ENCODE measurements around the gene NRG3. TPM values are rescaled to one million over a fixed set of nuclear protein-coding genes. Genes with fewer than 3 reads are reported as not detected.

Gene NRG3
- total and polyA plus RNA-seq, 9 donors, result 0.04 to 4.5 (median 0.15) TPM; not detected in 2

- intact Hi-C loops (cut with DNase I), result no loop called here
- Histone ChIP-seq H3K27ac (no peak overlapping the region), H3K27me3 (no peaks in the 10 kb centered on the region), H3K36me3 (no peaks in the 10 kb centered on the region), H3K4me1 (ENCODE audit: insufficient read depth) (no peaks in the 10 kb centered on the region), H3K9me3 (no peaks in the 10 kb centered on the region), H3K4me3 (no peak overlapping the region)
- 71 to 78% (median 71%) methylated on average over 2 of the region's 2 CpGs for WGBS, 3 donors
- TF ChIP-seq EP300 (IDR thresholded peaks at IDR 0.05) (no peak), POLR2A (IDR thresholded peaks at IDR 0.05) (no peak), CTCF (IDR thresholded peaks at IDR 0.05) (no peak)
- DNase-seq, result no peak
Observed at GRCh38 chr10:82497439-82497838, 622.4 kb downstream of the NRG3 start.

- no peak for DNase-seq
- Histone ChIP-seq H3K27ac (no peak overlapping the region), H3K9me3 (no peaks in the 10 kb centered on the region), H3K27me3 (no peaks in the 10 kb centered on the region), H3K4me1 (ENCODE audit: insufficient read depth) (no peaks in the 10 kb centered on the region), H3K4me3 (no peak overlapping the region), H3K36me3 (no peaks in the 10 kb centered on the region)
- TF ChIP-seq EP300 (IDR thresholded peaks at IDR 0.05), result no peak
- TF ChIP-seq POLR2A (IDR thresholded peaks at IDR 0.05), result no peak
- no peak for TF ChIP-seq CTCF (IDR thresholded peaks at IDR 0.05)
- intact Hi-C loops (cut with DNase I), result no loop called here
Observed at GRCh38 chr10:82498976-82499375, 624.0 kb downstream of the NRG3 start.

GRCh38 chr10:82505009-82505408, 630.0 kb downstream of the NRG3 start:
- no peaks in the 10 kb centered on the region for H3K9me3 ChIP-seq
- H3K36me3 ChIP-seq, result no peaks in the 10 kb centered on the region
- H3K4me3 ChIP-seq, result no peak overlapping the region
- no peak for DNase-seq
- no peak overlapping the region for H3K27ac ChIP-seq
- TF ChIP-seq EP300 (IDR thresholded peaks at IDR 0.05), result no peak
- no peak for TF ChIP-seq CTCF (IDR thresholded peaks at IDR 0.05)
- TF ChIP-seq POLR2A (IDR thresholded peaks at IDR 0.05), result no peak
- intact Hi-C loops (cut with DNase I), result no loop called here
- WGBS, 3 donors, result 57 to 59% (median 58%) methylated on average over 3 of the region's 3 CpGs
- H3K4me1 ChIP-seq (ENCODE audit: insufficient read depth), result no peaks in the 10 kb centered on the region
- H3K27me3 ChIP-seq, result no peaks in the 10 kb centered on the region

DNA sequence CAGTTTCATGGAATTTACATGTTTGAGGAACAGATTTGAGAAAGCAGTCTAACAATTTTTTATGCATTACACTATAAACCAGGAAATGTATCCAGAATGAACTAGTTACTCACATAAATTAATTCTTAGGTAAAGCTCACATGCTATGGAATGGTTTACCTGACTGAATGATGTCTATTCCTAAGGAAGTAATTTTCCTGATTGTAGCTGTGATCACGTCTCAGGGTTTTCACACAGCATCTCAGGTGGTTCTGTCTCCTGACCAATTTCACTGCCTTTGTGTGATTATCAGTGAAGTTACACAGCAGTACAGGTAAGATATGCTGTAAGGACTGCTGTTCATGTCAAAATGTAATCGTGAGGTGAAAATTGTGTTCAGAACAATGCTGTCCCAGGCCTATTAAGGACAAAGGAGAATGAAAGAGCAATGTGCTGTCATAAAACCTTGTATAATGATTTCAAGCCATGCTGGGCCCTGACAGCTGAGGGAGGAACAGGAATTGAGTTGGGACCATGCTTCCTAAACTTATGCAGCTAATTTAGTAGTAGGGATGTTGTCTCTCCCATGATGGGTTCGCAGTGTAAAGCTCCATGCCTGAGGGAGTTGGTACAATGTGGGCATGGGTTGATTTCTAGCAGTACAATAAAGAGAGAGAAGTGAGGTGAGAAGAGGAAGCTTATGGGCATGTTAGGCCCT, 631.8 kb downstream of the NRG3 start:
- Histone ChIP-seq H3K27me3 (no peaks in the 10 kb centered on the region), H3K4me1 (ENCODE audit: insufficient read depth) (no peaks in the 10 kb centered on the region), H3K27ac (no peak overlapping the region), H3K4me3 (no peak overlapping the region), H3K9me3 (no peaks in the 10 kb centered on the region), H3K36me3 (no peaks in the 10 kb centered on the region)
- WGBS, 3 donors, result 79 to 89% (median 88%) methylated on average over 3 of the region's 3 CpGs
- DNase-seq, result no peak
- intact Hi-C loops (cut with DNase I), result no loop called here
- TF ChIP-seq POLR2A (IDR thresholded peaks at IDR 0.05) (no peak), CTCF (IDR thresholded peaks at IDR 0.05) (no peak), EP300 (IDR thresholded peaks at IDR 0.05) (no peak)

Data from ovary (tissue), 9 donors.